Tibial nerve (tissue), 4 donors: ENCODE measurements around the gene CELA3A.
"Not testable (repeated sequence)": the region's sequence is repeated elsewhere in the genome, so short reads cannot be mapped to it uniquely, and the experiment has no call there.

Source experiments
- CTCF ChIP-seq, 5 experiments: fragments of 200-600 bp in 3 of 5; fragments of 450-650 bp in 2 of 5; sonication (generic) in 3 of 5; IDR thresholded peaks; one replicate each; pipeline ENCODE4 v1.5.1; 2016 to 2019; ENCODE audit warnings: antibody characterized with exemption in 5 of 5, mild to moderate bottlenecking in 3 of 5, moderate library complexity in 2 of 5
- EP300 ChIP-seq, 2 donors: sonication (generic); formaldehyde crosslinking; IDR thresholded peaks; one replicate each; pipeline ENCODE4 v1.6.1; 2017; ENCODE audit warnings: antibody characterized with exemption in 2 of 2, mild to moderate bottlenecking in 1 of 2
- POLR2A ChIP-seq, 2 donors: fragments of 450-650 bp; IDR thresholded peaks; one replicate each; pipeline ENCODE4 v1.6.1; 2017; ENCODE audit warnings: antibody characterized with exemption in 2 of 2, mild to moderate bottlenecking in 2 of 2, moderate library complexity in 2 of 2

- TF ChIP-seq POLR2A, CTCF, EP300 (IDR thresholded peaks at IDR 0.05): not testable (repeated sequence)
These were observed 9.3 kb upstream of the CELA3A start for GRCh38 chr1:21992186-21992585.
